Cardiac fibroblast (primary cell): ENCODE measurements around the gene BMPER.
"Not testable (repeated sequence)": the region's sequence is repeated elsewhere in the genome, so short reads cannot be mapped to it uniquely, and the experiment has no call there.

Source experiments
- DNase-seq, 2 donors: peaks; one replicate each; pipeline versions ENCODE4 v3.0.0 to v3.0.0-alpha.2; 2010; ENCODE audit warnings: low read depth in 2 of 2
- H3K4me3 ChIP-seq, 2 donors: replicated peaks in 1 of 2; 1 replicate in 1 of 2; 2 replicates in 1 of 2; pipeline ENCODE4 v1.5.1; 2011; ENCODE audit warnings: low read depth in 2 of 2, low read length in 2 of 2, mild to moderate bottlenecking in 2 of 2, moderate library complexity in 1 of 2
- CTCF ChIP-seq: IDR thresholded peaks from one replicate; pipeline ENCODE4 v1.5.1; 2011; ENCODE audit warnings: low read depth, mild to moderate bottlenecking, low read length, inconsistent platforms

Gene BMPER

DNA sequence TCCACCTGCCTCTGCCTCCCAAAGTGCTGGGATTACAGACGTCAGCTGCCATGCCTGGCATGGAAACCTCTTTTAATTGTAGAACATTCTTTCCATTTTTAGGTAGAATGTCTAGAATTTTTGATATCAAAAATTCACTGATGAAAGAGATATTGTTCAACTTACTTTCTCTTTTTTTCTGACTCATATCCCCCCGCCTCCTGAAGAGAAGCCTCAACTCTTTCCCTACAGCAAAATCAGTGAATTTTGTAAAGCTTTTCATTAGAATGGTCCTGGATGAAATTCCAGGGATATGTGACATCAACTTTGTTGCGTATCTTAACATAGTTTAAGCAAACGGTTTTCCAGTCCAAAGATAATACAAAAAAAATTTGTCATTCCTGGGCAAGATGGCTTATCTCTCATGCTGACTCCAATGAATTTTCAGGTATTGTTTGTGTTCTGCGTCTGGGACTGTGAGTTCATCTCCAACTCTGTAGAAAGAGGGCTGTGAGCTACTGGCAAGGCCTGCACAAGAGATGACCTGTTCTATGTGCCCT lies 256.8 kb downstream of the BMPER start:
- TF ChIP-seq CTCF = no peak
- no peak for DNase-seq
- H3K4me3 ChIP-seq = no peak overlapping the region

DNA sequence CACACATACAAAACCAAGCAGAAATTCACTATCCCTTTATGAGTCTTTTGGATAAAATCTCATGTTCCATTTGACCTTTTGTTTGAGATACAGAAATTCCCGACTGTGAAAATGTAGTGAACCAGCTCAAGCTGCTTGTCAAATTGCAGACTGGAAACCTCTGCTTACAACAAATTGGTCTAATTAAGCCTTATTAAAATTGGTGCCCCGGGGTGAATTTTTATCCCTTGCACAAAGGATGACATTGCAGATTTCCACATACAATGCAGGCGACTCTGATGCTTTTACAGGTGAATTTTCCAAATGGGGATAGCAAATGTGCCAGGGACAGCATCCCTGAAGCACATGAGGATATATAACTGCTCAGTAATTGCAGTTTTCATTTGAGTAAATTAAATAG lies 257.3 kb downstream of the BMPER start:
- H3K4me3 ChIP-seq = no peak overlapping the region
- DNase-seq = no peak
- no peak for TF ChIP-seq CTCF

- H3K4me3 ChIP-seq = no peak overlapping the region
- no peak for DNase-seq
- no peak for TF ChIP-seq CTCF
These were observed 258.6 kb downstream of the BMPER start for GRCh38 chr7:34163956-34164355.

DNA sequence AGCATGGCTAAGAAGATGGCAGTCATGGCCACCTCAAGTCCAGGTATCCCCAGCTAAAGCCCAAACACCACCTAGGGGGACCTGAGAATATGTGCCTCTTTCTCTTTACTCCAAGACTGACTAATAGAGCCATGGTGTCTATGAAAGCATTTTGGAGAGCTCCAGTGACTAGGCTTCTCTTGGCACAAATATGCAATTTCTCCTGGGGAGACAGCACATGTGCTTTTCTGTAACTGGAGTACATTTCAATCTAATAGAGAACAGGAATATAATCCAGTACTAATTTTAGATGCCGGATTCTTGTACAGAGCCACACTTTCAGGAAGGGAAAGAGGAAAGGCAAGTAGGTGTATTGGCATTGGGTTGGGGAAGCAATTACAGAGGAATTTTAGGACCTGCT lies 260.1 kb downstream of the BMPER start:
- no peak overlapping the region for H3K4me3 ChIP-seq
- TF ChIP-seq CTCF = no peak
- no peak for DNase-seq

DNA sequence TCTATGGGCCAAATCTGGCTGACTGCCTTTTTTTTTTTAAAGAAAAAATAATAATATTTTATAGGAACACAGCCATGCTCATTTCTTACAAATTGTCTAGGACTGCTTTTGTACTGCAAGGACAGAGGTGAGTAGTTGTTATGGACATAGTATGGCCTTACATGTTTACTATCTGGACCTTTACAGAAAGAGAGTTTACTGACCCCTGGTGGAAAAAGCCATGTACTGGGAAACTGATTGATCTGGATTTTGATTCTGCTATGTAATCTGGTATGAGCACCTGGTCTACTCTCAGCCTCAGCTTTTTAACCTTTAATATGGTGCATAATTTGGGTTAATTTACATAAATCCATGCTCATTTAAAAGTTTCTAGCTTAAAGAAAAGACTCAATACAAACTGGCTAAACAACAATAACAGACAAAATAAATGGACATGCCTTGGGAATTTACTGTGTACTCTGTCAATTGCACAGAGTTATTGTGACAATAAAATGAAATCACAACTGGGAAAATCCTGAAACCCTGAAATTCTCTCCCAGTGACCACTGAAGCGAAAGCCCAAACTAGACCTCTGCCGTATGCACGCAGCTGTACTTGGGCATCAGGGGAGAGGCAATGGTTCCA lies 260.7 kb downstream of the BMPER start:
- TF ChIP-seq CTCF = peak; percentile 75
- DNase-seq = peak; percentile 62 to 70
- H3K4me3 ChIP-seq = no peak overlapping the region

GRCh38 chr7:34168013-34168412 lies 262.7 kb downstream of the BMPER start:
- no peak overlapping the region for H3K4me3 ChIP-seq
- no peak for DNase-seq
- TF ChIP-seq CTCF = no peak

- not testable (repeated sequence) for H3K4me3 ChIP-seq
These were observed 269.6 kb downstream of the BMPER start for GRCh38 chr7:34174688-34175616.

More at GRCh38 chr7:34174688-34175616, 269.6 kb downstream of the BMPER start:
- not testable (repeated sequence) for DNase-seq
